HCT116 (cell line): Measurements from ENCODE around the gene EVI5L.

ENCODE experiments used
- CTCF ChIP-seq, 3 experiments: fragments of 200-600 bp in 1 of 3; sonication (generic) in 1 of 3; IDR thresholded peaks in 2 of 3; conservative IDR thresholded peaks in 1 of 3; 2 replicates each; pipeline ENCODE4 v1.5.1; 2012 to 2017; ENCODE audit warnings: low read depth in 2 of 3, low read length in 2 of 3, antibody characterized with exemption in 1 of 3, borderline replicate concordance in 1 of 3, control low read depth in 1 of 3, mild to moderate bottlenecking in 1 of 3, mixed read lengths in 1 of 3, mixed run types in 1 of 3, moderate library complexity in 1 of 3; ENCODE audit not compliant: insufficient read depth in 1 of 3
- ELF1 ChIP-seq: IDR thresholded peaks from 2 replicates; pipeline ENCODE4 v1.6.1; 2012; ENCODE audit warnings: low read depth, borderline replicate concordance
- JUND ChIP-seq: IDR thresholded peaks from 2 replicates; pipeline ENCODE4 v1.6.1; 2012
- RAD21 ChIP-seq: IDR thresholded peaks from 2 replicates; pipeline ENCODE4 v1.6.1; 2012; ENCODE audit warnings: low read depth, mild to moderate bottlenecking
- ZFX ChIP-seq: fragments of 450-650 bp; IDR thresholded peaks from 2 replicates; pipeline ENCODE4 v1.6.1; 2017

GRCh38 chr19:7843521-7843920 is 13.5 kb downstream of the EVI5L start:
- TF ChIP-seq CTCF (IDR thresholded peaks at IDR 0.05 in 2 of 3, conservative IDR thresholded peaks at IDR 0.05 in 1 of 3; ENCODE audit: borderline replicate concordance in 1 of 3, insufficient read depth in 1 of 3, low read depth in 2 of 3, low read length in 2 of 3) (no peak), JUND (no peak), RAD21 (no peak), ZFX (no peak), ELF1 (no peak)
